NCI-H146 treated with DMSO at 0.1 percent for 48 hours (cell line): ENCODE data around the gene PITPNM3.

Experiments
- DNase-seq: peaks from one replicate; lab custom pipeline; 2025; ENCODE audit not compliant: unreplicated experiment; lab: John Stamatoyannopoulos, UW

Gene PITPNM3

GRCh38 chr17:6502871-6503509, 53.4 kb downstream of the PITPNM3 start:
- DNase-seq, result no peak

- no peak for DNase-seq
Measured at GRCh38 chr17:6502142-6502541, 54.2 kb downstream of the PITPNM3 start.

- no peak for DNase-seq
Measured at GRCh38 chr17:6501359-6501758, 55.0 kb downstream of the PITPNM3 start.

DNA sequence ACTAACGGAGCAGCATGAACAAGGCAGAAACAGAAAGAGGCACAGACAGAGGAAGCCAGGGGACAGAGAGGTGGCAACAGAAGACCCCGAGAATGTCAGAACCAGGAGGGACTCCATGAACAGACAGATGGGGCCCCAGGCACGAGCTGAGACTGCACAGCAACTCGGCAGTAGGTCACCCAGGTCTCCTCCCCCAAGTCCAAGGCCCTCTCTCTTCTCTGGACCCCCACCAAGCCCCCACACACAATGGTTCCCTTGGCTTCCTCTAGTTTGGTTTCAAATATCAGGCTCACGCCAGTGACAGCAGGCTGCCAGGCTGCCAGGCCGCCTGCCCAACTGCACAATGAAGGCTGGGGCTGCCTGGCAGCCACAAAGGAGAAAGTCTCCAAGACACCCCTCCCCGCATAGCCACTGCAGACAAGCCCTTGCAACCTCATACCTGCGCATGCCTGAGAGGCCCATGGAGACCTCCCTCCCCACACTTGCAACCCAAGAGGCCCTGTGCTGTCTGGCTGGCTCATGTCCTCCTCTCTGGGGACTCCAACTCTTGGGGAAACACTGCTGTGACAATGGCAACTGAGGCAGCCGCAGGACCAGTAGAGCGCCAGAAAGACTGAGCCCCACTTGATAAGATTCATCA, 57.3 kb downstream of the PITPNM3 start:
- DNase-seq, result no peak

DNA sequence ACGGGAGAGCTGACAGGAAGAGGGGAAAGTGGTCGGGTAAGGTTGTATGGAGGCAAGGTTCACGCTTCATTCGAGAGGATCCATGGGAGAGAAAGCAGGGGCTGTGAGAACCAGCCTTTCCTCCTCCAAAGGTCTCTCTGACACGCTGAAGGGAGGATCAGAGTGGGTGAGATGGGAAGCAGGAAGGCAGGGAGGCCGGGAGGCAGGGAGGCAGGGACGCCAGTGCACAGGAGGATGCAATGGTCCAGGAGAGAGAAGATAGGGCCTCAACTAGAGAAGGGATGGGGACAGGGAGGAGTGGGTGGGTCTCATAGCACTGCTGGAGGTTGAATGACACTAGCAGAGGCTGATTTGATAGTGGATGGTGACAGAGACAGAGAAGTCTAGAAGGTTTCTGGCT, 58.0 kb downstream of the PITPNM3 start:
- no peak for DNase-seq

DNA sequence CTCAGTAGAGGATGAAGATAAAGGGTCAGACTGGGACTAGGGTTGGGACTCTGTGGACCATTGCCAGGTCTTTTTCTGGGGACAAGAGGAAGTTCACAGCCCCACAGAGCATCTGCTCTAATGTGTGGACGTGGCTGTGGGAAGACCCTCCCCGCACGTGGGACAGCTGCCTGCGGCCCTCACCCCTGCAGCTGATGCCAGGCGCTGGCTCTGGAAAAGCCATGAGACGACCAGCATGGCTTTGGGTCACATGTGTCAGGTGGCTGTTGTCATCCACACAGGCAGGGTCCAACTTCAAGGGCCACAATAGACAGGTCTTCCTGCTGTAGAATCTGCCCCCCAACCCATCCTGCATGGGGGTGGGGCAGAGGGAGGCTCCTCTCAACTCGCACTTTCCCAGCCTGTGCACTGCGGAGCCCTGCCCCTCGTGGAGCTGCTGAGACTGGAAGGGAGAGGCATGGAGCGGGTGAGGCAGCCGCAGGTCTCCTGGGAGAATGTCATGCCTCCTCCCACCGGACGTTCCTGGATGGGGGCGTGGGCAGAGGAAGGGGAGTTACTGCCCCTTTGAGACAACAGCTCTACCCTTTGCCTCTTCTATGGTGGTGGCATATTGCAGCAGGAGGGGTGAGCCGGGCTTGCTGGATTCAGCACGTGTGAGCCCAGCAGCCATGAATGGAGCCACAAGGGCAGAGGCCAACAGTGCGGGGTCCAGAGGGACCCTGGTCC, 58.7 kb downstream of the PITPNM3 start:
- no peak for DNase-seq

- no peak for DNase-seq
Measured at GRCh38 chr17:6496640-6497441, 59.5 kb downstream of the PITPNM3 start.

- DNase-seq, result no peak
Measured at GRCh38 chr17:6496116-6496481, 60.3 kb downstream of the PITPNM3 start.

- no peak for DNase-seq
Measured at GRCh38 chr17:6495450-6496115, 60.8 kb downstream of the PITPNM3 start.

- no peak for DNase-seq
Measured at GRCh38 chr17:6494239-6494941, 62.0 kb downstream of the PITPNM3 start.

DNA sequence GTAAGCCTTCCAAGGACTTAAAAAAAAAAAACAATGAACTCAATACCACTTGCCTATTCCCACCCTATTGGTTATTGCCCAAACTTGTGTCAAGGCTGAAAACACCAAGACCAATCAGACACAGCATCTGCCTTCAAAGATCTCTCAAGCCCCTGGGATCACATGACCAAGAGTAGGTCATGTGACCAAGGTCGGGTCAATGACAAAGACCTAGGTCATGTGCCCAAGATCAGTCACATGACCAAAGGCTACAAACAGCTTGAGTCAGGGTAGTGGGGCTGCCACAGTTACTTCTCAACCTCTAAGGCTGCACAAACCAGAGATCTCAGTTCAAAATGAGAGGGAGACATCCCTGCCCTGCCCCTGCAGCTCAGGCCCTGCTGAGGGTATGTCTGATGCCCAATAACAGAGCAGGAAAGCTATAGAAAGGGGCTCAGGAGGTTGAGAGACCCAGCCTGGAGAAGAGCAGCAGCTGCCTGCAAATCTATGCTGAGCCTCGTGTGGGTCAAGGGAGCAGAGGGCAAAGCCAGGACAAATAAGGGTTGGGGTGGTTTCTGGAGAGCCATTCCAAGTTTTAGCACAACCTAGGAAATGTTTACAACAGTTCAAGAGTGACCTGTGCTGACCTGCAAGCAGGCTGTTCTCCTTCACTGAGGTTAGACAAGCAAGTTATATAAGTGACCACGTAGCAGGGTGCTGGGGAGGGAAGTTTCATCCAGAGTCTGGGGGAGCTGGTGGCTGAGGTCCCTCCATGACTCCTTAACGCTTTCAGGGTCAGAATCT, 63.3 kb downstream of the PITPNM3 start:
- no peak for DNase-seq

- DNase-seq, result no peak
Measured at GRCh38 chr17:6491071-6491700, 65.2 kb downstream of the PITPNM3 start.

- no peak for DNase-seq
Measured at GRCh38 chr17:6489016-6489550, 67.3 kb downstream of the PITPNM3 start.

- DNase-seq, result no peak
Measured at GRCh38 chr17:6488008-6488539, 68.3 kb downstream of the PITPNM3 start.

DNA sequence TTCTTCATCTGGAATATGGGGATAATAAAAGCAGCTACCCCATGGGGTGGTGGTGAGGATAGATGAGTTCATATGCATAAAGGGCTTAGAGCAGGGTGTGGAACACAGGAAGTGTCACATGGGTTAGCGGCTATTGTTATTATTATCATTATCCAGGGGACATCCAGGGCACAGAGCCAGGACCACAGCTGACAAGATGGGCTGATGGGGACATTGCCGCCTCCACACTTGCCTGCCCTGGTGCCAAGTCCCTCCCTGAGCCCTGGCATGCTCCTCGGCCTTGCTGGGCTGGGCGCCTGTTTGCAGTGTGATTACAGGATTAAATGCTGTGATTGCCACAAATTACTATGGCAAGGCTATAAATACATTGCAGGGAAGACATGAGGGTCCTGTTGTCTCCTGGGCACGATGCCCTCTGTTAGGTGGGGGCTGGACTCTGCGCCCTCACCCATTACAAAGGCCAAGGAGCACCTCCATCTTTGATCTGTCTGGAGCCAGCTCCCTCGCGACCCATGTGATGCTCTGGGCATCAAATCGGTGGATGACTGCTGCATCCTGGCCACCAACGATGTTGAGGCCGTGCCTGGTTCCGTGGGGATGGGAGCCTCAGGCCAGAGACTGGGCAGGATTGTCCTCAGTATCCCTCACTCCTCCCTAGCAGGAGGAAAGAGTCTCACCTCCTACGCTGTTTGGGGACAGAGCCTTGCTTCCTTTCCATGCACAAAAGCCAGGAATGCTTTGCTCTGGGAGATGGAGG, 68.9 kb downstream of the PITPNM3 start:
- DNase-seq, result peak; percentile 18

DNA sequence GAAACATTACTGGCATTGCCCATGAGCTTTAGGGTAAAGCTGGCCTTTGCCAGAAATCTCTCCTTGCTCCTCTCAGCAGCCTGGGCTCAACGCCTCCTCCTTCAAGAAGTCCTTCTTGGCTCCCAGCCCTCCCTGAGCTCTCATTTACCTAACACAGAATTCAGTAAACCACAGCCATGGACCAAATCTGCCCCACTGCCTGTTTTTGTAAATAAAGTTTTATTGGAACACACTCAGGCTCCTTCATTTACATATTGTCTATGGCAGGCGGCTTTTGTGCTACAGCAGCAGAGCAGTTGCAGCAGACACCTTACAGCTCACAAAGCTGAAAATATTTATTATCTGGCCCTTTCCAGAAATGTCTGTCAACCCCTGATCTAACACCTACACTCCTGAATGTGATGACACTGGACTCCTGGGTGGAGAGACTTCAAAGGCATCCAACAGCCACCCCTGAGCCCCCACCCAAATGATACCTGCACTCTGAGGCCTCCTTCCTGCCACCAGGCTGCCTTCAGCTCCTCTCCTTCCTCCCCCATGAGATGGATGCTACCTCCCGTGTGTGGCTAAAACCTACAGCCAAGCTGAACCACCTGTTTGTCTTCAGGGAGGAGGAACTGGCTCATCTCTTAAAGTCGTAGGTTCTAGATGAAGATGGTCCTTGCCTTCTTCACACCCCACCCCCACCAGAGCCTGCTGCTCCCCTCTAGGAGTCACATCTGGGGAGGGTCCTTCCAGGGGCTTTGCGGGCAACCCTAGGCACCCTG, 70.5 kb downstream of the PITPNM3 start:
- DNase-seq, result no peak

GRCh38 chr17:6483507-6483906, 72.8 kb downstream of the PITPNM3 start:
- DNase-seq, result no peak
